A549 treated with RU486 at 1 μM for 4 hours (cell line): ENCODE data around the gene CDK5RAP3. TPM values are rescaled to one million over a fixed set of nuclear protein-coding genes. Genes with fewer than 3 reads are reported as not detected.

Experiments
- total RNA-seq: library from RNA; stranded (reverse); fragments of 200-300 nt; extraction: Qiagen RNA extraction; gene quantifications from 5 replicates; pipeline ENCODE4 v1.2.3, GENCODE V29; 2022; ENCODE audit warnings: low read depth

Gene CDK5RAP3
- total RNA-seq = 90.4 to 113 TPM (median 99.0 TPM) in 5 replicates

GRCh38 chr17:47970725-47971499 lies at the start of gene CDK5RAP3:
CDK5RAP3 (plus strand) TSS chr17:47971113; CDS start chr17:47971147, 34 bp downstream.

GRCh38 chr17:47941246-47942095 lies 29.4 kb upstream of the CDK5RAP3 start, which contains the start of gene PNPO:
PNPO (plus strand) TSS chr17:47941571; CDS start chr17:47941676, 105 bp downstream.

GRCh38 chr17:47957591-47958490 lies 13.1 kb upstream of the CDK5RAP3 start, which contains the start of gene PRR15L:
PRR15L (minus strand) TSS chr17:47957883; CDS start chr17:47953234, 4,649 bp downstream.

Other genes starting within 250 kb of the CDK5RAP3 start
- gene TBX21, start 237.9 kb upstream of the CDK5RAP3 start, total RNA-seq = 0.10 TPM in 2 of 5 replicates, not detected in the others
- gene OSBPL7, start 149.3 kb upstream of the CDK5RAP3 start, total RNA-seq = 7.5 to 11.0 TPM (median 9.1 TPM) in 5 replicates
- gene MRPL10, start 139.6 kb upstream of the CDK5RAP3 start, total RNA-seq = 87.4 to 119 TPM (median 92.5 TPM) in 5 replicates
- 2.8 to 4.8 TPM (median 3.4 TPM) in 5 replicates for gene LRRC46, start 139.4 kb upstream of the CDK5RAP3 start, total RNA-seq
- 28.7 to 40.0 TPM (median 33.7 TPM) in 5 replicates for gene SCRN2, start 129.8 kb upstream of the CDK5RAP3 start, total RNA-seq
- 2.5 to 3.1 TPM (median 3.0 TPM) in 5 replicates for gene SP6, start 120.0 kb upstream of the CDK5RAP3 start, total RNA-seq
- gene SP2, start 74.9 kb upstream of the CDK5RAP3 start, total RNA-seq = 15.7 to 18.9 TPM (median 18.4 TPM) in 5 replicates
- 18.7 to 21.1 TPM (median 20.3 TPM) in 5 replicates for gene PNPO, start 29.5 kb upstream of the CDK5RAP3 start, total RNA-seq
- gene PRR15L, start 13.2 kb upstream of the CDK5RAP3 start, total RNA-seq = 0.08 to 0.33 TPM (median 0.12 TPM) in 5 replicates
- 12.3 to 21.4 TPM (median 15.6 TPM) in 5 replicates for gene COPZ2, start 66.7 kb downstream of the CDK5RAP3 start, total RNA-seq
- gene NFE2L1, start 77.2 kb downstream of the CDK5RAP3 start, total RNA-seq = 95.1 to 114 TPM (median 108 TPM) in 5 replicates
- 76.8 to 117 TPM (median 90.4 TPM) in 5 replicates for gene CBX1, start 130.4 kb downstream of the CDK5RAP3 start, total RNA-seq
- 26.9 to 28.1 TPM (median 27.5 TPM) in 5 replicates for gene SNX11, start 136.7 kb downstream of the CDK5RAP3 start, total RNA-seq